Choroid plexus epithelial cell (primary cell): Measurements from ENCODE around the gene PAPSS2.
A peak's percentile ranks its signal among the peaks of the same experiment; 100 is the strongest.

ENCODE experiments used
- DNase-seq: peaks from one replicate; pipeline ENCODE4 v3.0.0-alpha.2; 2010; ENCODE audit warnings: low read depth
- H3K4me3 ChIP-seq: 2 replicates; pipeline ENCODE4 v1.5.1; 2011; ENCODE audit warnings: low read depth, mild to moderate bottlenecking, control low read depth, low read length, moderate library complexity
- CTCF ChIP-seq: conservative IDR thresholded peaks from 2 replicates; pipeline ENCODE4 v1.5.1; 2011; ENCODE audit warnings: low read depth, mild to moderate bottlenecking, control low read depth, inconsistent platforms, low read length, moderate library complexity

Gene PAPSS2

GRCh38 chr10:87670586-87670985 is 10.9 kb downstream of the PAPSS2 start:
- H3K4me3 ChIP-seq: no peak overlapping the region
- peak; percentile 37 for DNase-seq
- no peak for TF ChIP-seq CTCF

- TF ChIP-seq CTCF: no peak
Observed at GRCh38 chr10:87671139-87671815, 11.6 kb downstream of the PAPSS2 start.

GRCh38 chr10:87672551-87672950 is 12.9 kb downstream of the PAPSS2 start:
- TF ChIP-seq CTCF: no peak
- H3K4me3 ChIP-seq: no peak overlapping the region

More at GRCh38 chr10:87671139-87671815, 11.6 kb downstream of the PAPSS2 start:
- H3K4me3 ChIP-seq: no peak overlapping the region
- DNase-seq: peak; percentile 39

GRCh38 chr10:87674943-87675342 is 15.3 kb downstream of the PAPSS2 start:
- TF ChIP-seq CTCF: no peak
- DNase-seq: peak; percentile 61
- H3K4me3 ChIP-seq: no peak overlapping the region

More at GRCh38 chr10:87672551-87672950, 12.9 kb downstream of the PAPSS2 start:
- no peak for DNase-seq

GRCh38 chr10:87675396-87676376 is 16.0 kb downstream of the PAPSS2 start:
- peak; percentile 85 for DNase-seq
- H3K4me3 ChIP-seq: no peak overlapping the region
- TF ChIP-seq CTCF: no peak

DNA sequence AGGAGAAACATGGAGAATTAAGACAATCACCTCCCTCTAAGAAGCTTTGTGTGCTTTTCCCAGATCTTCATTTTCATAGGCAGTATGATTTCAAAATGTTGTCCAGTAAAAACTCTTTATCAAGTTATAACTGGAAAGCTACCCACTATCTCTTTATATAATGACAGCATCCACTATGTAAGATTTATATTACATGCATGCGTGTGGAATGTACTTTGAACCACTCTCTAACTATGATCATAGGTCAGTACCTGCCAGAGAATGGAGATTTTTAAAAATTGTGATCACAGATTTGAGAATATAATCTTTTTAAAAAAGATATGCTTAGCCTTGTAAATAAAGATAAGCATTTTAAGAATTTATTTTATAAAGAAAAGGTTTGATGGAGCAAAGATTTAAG is 17.9 kb downstream of the PAPSS2 start:
- TF ChIP-seq CTCF: no peak
- H3K4me3 ChIP-seq: no peak overlapping the region

More for the DNA sequence above, 17.9 kb downstream of the PAPSS2 start:
- DNase-seq: no peak
